Trophoblast cell (in vitro differentiated cells and primary cell): ENCODE results near the gene OR51B2.
A peak's percentile ranks its signal among the peaks of the same experiment; 100 is the strongest.

Experiments
- DNase-seq, 2 donors: peaks; one replicate each; pipeline ENCODE4 v3.0.0-alpha.2; 2016
- H2AFZ ChIP-seq: 2 replicates; pipeline ENCODE4 v1.6.1; 2013; ENCODE audit warnings: low read length, moderate library complexity, mild to moderate bottlenecking; ENCODE audit not compliant: insufficient read depth, poor library complexity
- H2AK5ac ChIP-seq: 2 replicates; pipeline ENCODE4 v1.6.1; 2013; ENCODE audit warnings: mild to moderate bottlenecking, low read length
- H2BK120ac ChIP-seq: 2 replicates; pipeline ENCODE4 v1.6.1; 2013; ENCODE audit warnings: low read length, mild to moderate bottlenecking, moderate library complexity; ENCODE audit not compliant: insufficient read depth, poor library complexity
- H2BK12ac ChIP-seq: 2 replicates; pipeline ENCODE4 v1.6.1; 2013; ENCODE audit warnings: mild to moderate bottlenecking, low read length, moderate library complexity
- H2BK5ac ChIP-seq: 2 replicates; pipeline ENCODE4 v1.6.1; 2013; ENCODE audit warnings: low read length, low read depth, moderate library complexity, mild to moderate bottlenecking; ENCODE audit not compliant: poor library complexity
- H3K14ac ChIP-seq: 2 replicates; pipeline ENCODE4 v1.6.1; 2013; ENCODE audit warnings: mild to moderate bottlenecking, low read length
- H3K18ac ChIP-seq: 2 replicates; pipeline ENCODE4 v1.6.1; 2013; ENCODE audit warnings: mild to moderate bottlenecking, low read length
- H3K23ac ChIP-seq: 2 replicates; pipeline ENCODE4 v1.6.1; 2013; ENCODE audit warnings: low read length
- H3K27ac ChIP-seq: 2 replicates; pipeline ENCODE4 v1.5.1; 2013; ENCODE audit warnings: low read depth, mild to moderate bottlenecking, inconsistent platforms, low read length, moderate library complexity
- H3K27me3 ChIP-seq: 2 replicates; pipeline ENCODE4 v1.6.1; 2013; ENCODE audit warnings: inconsistent platforms, mild to moderate bottlenecking, low read length, moderate library complexity; ENCODE audit not compliant: insufficient read depth
- H3K36me3 ChIP-seq, 2 experiments: 1 replicate in 1 of 2; 2 replicates in 1 of 2; pipeline ENCODE4 v1.6.1; 2013; ENCODE audit warnings: low read length in 2 of 2, mild to moderate bottlenecking in 2 of 2, moderate library complexity in 1 of 2; ENCODE audit not compliant: insufficient read depth in 2 of 2, control insufficient read depth in 1 of 2
- H3K4ac ChIP-seq: 2 replicates; pipeline ENCODE4 v1.6.1; 2013; ENCODE audit warnings: low read depth, mild to moderate bottlenecking, low read length, moderate library complexity
- H3K4me1 ChIP-seq, 2 experiments: 1 replicate in 1 of 2; 2 replicates in 1 of 2; pipeline ENCODE4 v1.6.1; 2013; ENCODE audit warnings: low read length in 2 of 2, mild to moderate bottlenecking in 2 of 2, moderate library complexity in 1 of 2; ENCODE audit not compliant: insufficient read depth in 2 of 2, control insufficient read depth in 1 of 2
- H3K4me2 ChIP-seq: 2 replicates; pipeline ENCODE4 v1.6.1; 2013; ENCODE audit warnings: inconsistent platforms, mild to moderate bottlenecking, low read length, moderate library complexity
- H3K4me3 ChIP-seq: 2 replicates; pipeline ENCODE4 v1.5.1; 2013; ENCODE audit warnings: mild to moderate bottlenecking, low read depth, low read length, inconsistent platforms
- H3K79me1 ChIP-seq: one replicate; pipeline ENCODE4 v1.6.1; 2013; ENCODE audit warnings: low read length
- H3K79me2 ChIP-seq: 2 replicates; pipeline ENCODE4 v1.6.1; 2013; ENCODE audit warnings: low read length, mild to moderate bottlenecking; ENCODE audit not compliant: control insufficient read depth, insufficient read depth, poor library complexity
- H3K9ac ChIP-seq: 2 replicates; pipeline ENCODE4 v1.6.1; 2013; ENCODE audit warnings: mild to moderate bottlenecking, low read length
- H3K9me3 ChIP-seq: 2 replicates; pipeline ENCODE4 v1.6.1; 2013; ENCODE audit warnings: low read depth, mild to moderate bottlenecking, control low read depth, inconsistent platforms, low read length; ENCODE audit not compliant: insufficient read depth
- H4K12ac ChIP-seq: 2 replicates; pipeline ENCODE4 v1.6.1; 2013; ENCODE audit warnings: low read depth, mild to moderate bottlenecking, low read length, moderate library complexity
- H4K8ac ChIP-seq: 2 replicates; pipeline ENCODE4 v1.6.1; 2013; ENCODE audit warnings: low read depth, mild to moderate bottlenecking, low read length, moderate library complexity
- H4K91ac ChIP-seq: one replicate; pipeline ENCODE4 v1.6.1; 2013; ENCODE audit warnings: low read depth, mild to moderate bottlenecking, low read length, moderate library complexity
- WGBS: extraction: QIAGEN DNeasy Blood & Tissue Kit; methylation state at CpG from one replicate; pipeline ENCODE4 v1.1.7; 2013; ENCODE audit warnings: missing lambda C conversion rate; ENCODE audit not compliant: insufficient read length, insufficient coverage; ENCODE audit errors: extremely low coverage; 5-methylcytosine and 5-hydroxymethylcytosine counted together

Gene OR51B2

GRCh38 chr11:5348551-5349194 lies 24.6 kb upstream of the OR51B2 start:
- Histone ChIP-seq H3K4me2 (no peak overlapping the region), H4K12ac (no peak overlapping the region), H3K79me2 (no peaks in the 10 kb centered on the region), H3K14ac (no peak overlapping the region), H3K4ac (no peak overlapping the region), H2AFZ (no peak overlapping the region), H4K8ac (no peak overlapping the region), H3K36me3 (no peaks in the 10 kb centered on the region), H2BK12ac (no peak overlapping the region), H3K9me3 (no peaks in the 10 kb centered on the region), H3K4me1 (no peaks in the 10 kb centered on the region), H3K27ac (no peak overlapping the region), H3K9ac (no peak overlapping the region), H3K23ac (no peak overlapping the region), H3K4me3 (no peak overlapping the region), H2AK5ac (no peak overlapping the region), H2BK5ac (no peak overlapping the region), H3K27me3 (no peaks in the 10 kb centered on the region), H2BK120ac (no peak overlapping the region), H3K18ac (no peak overlapping the region), H3K79me1 (no peaks in the 10 kb centered on the region), H4K91ac (no peak overlapping the region)
- no CpG with 5 or more reads among the region's 3 CpGs for WGBS
- DNase-seq: no peak

GRCh38 chr11:5345831-5346230 lies 21.7 kb upstream of the OR51B2 start:
- DNase-seq: peak in 1 of 2 donors; percentile 61
- no peak overlapping the region for H2BK12ac ChIP-seq
- WGBS: no CpG with 5 or more reads among the region's 3 CpGs
- no peaks in the 10 kb centered on the region for H3K79me1 ChIP-seq
- no peak overlapping the region for H3K23ac ChIP-seq
- no peak overlapping the region for H3K4ac ChIP-seq
- H2AK5ac ChIP-seq: no peak overlapping the region
- H3K18ac ChIP-seq: no peak overlapping the region
- H3K27me3 ChIP-seq: no peaks in the 10 kb centered on the region
- H2BK5ac ChIP-seq: no peak overlapping the region
- H2BK120ac ChIP-seq: no peak overlapping the region
- H4K12ac ChIP-seq: no peak overlapping the region
- no peaks in the 10 kb centered on the region for H3K9me3 ChIP-seq
- no peak overlapping the region for H3K4me2 ChIP-seq
- no peak overlapping the region for H2AFZ ChIP-seq
- H3K9ac ChIP-seq: no peak overlapping the region
- H3K79me2 ChIP-seq: no peaks in the 10 kb centered on the region
- H3K14ac ChIP-seq: no peak overlapping the region
- no peak overlapping the region for H4K8ac ChIP-seq
- H3K4me3 ChIP-seq: no peak overlapping the region
- H3K36me3 ChIP-seq: no peaks in the 10 kb centered on the region
- H3K27ac ChIP-seq: no peak overlapping the region
- H4K91ac ChIP-seq: no peak overlapping the region
- H3K4me1 ChIP-seq: no peaks in the 10 kb centered on the region

- H2AFZ ChIP-seq: no peak within 1 kb of the TSS
- H2BK12ac ChIP-seq: no peak within 1 kb of the TSS
- H3K9me3 ChIP-seq: no peaks in the 10 kb centered on the region
- H3K36me3 ChIP-seq: no peaks in the 10 kb centered on the region
- no peak within 1 kb of the TSS for H2AK5ac ChIP-seq
- no peak within 1 kb of the TSS for H3K14ac ChIP-seq
- H3K79me2 ChIP-seq: no peaks in the 10 kb centered on the region
- no peak within 1 kb of the TSS for H2BK5ac ChIP-seq
- H3K4ac ChIP-seq: no peak within 1 kb of the TSS
- H4K8ac ChIP-seq: no peak within 1 kb of the TSS
- no peak within 1 kb of the TSS for H4K91ac ChIP-seq
- no peak within 1 kb of the TSS for H3K18ac ChIP-seq
- no peaks in the 10 kb centered on the region for H3K27me3 ChIP-seq
- no peak within 1 kb of the TSS for H3K4me3 ChIP-seq
- H2BK120ac ChIP-seq: no peak within 1 kb of the TSS
- H3K4me1 ChIP-seq: no peaks in the 10 kb centered on the region
- H3K27ac ChIP-seq: no peak within 1 kb of the TSS
- H4K12ac ChIP-seq: no peak within 1 kb of the TSS
- H3K79me1 ChIP-seq: no peaks in the 10 kb centered on the region
- no peak within 1 kb of the TSS for H3K9ac ChIP-seq
- peak in 1 of 2 donors; percentile 67 for DNase-seq
- no CpG with 5 or more reads among the region's 6 CpGs for WGBS
- H3K23ac ChIP-seq: no peak within 1 kb of the TSS
- H3K4me2 ChIP-seq: no peak within 1 kb of the TSS
Observed at GRCh38 chr11:5343474-5344335, 19.6 kb upstream of the OR51B2 start, which contains the start of gene OR51B5. Gene OR51B5, minus strand, starts transcription at chr11:5343524. Its CDS starts 0 bp downstream, at chr11:5343524.

DNA sequence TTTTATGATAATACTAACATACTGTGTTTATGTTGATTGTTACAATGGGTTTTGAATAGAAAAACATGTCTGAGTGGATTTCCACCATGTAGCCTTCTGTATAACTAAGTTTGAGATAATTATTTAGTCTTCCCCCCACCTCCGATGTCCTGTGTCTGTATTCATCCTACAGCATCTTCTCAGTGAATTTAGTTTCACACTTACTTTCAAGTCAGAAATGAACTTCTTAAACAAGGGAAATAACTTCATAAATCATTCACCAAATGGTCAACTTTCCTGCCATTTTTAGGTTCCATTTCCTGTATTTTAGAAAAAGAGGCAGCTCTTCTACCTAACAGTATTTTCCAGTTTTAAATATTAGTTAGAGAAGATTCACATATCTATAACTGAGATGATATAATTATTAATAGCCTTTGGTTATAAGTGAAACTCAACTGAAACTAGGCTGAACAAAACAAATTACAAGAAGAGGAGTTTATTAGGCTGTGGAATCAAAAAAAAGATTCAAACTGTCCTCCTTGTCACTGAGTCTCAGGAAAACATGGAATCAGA lies 15.8 kb upstream of the OR51B2 start:
- H3K18ac ChIP-seq: no peak overlapping the region
- no peak overlapping the region for H2BK120ac ChIP-seq
- H2AK5ac ChIP-seq: no peak overlapping the region
- no peak overlapping the region for H2AFZ ChIP-seq
- no peak overlapping the region for H3K9ac ChIP-seq
- WGBS: no CpG with 5 or more reads among the region's 1 CpG
- H3K23ac ChIP-seq: no peak overlapping the region
- no peak overlapping the region for H3K4ac ChIP-seq
- no peak for DNase-seq
- no peak overlapping the region for H3K4me3 ChIP-seq
- no peak overlapping the region for H3K14ac ChIP-seq
- no peaks in the 10 kb centered on the region for H3K36me3 ChIP-seq
- H3K27me3 ChIP-seq: no peaks in the 10 kb centered on the region
- no peaks in the 10 kb centered on the region for H3K79me1 ChIP-seq
- no peaks in the 10 kb centered on the region for H3K9me3 ChIP-seq
- no peaks in the 10 kb centered on the region for H3K79me2 ChIP-seq
- no peak overlapping the region for H4K12ac ChIP-seq
- no peak overlapping the region for H4K8ac ChIP-seq
- no peak overlapping the region for H2BK5ac ChIP-seq
- no peak overlapping the region for H3K27ac ChIP-seq
- H3K4me2 ChIP-seq: no peak overlapping the region
- H2BK12ac ChIP-seq: no peak overlapping the region
- H4K91ac ChIP-seq: no peak overlapping the region
- H3K4me1 ChIP-seq: no peaks in the 10 kb centered on the region
